ENCODE results near the gene AP2B1. TPM values are rescaled to one million over a fixed set of nuclear protein-coding genes. Genes with fewer than 3 reads are reported as not detected.

The AP2B1 gene
- total and polyA plus RNA-seq, 9 of the 15 experiments (the other 6 are each of a cell fraction or from before 2014, with no cell fraction given): 60.1 to 287 (median 105) TPM

DNA sequence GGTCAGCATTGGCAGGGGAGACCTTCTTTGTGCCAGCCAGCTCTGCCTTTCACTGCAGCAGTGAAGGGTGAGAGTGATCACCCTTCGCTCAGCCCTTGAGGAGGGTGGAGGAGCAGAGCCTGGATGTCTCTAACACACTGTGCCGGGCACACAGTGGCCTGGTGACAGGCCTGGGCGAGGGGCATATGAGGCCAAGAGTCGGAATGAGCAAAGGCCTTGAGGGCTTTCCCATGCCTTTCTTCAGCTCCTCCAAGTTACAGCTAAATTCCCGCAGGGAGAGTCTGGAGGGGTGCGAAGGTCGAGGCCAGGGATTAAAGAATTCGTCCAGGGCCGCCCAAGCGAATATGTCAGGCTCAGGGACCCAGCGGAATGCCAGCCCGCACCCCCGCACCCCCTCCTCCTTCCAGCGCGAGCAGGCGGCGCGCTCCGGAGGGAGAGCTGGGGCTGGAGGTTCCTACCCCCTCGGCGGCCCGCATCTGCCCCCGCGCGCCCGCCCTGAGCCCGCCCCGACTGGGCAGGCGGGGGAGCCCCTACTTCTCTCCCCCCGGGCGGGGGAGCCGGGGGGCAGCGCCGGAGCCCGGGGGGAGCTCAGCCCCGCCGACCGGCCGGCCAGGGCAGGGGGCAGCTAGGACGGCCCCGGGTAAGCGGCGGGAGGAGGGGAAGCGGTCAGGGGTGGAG lies 144.3 kb downstream of the AP2B1 start, which contains the start of gene RASL10B (continued):
- TF ChIP-seq, protein P1, sequence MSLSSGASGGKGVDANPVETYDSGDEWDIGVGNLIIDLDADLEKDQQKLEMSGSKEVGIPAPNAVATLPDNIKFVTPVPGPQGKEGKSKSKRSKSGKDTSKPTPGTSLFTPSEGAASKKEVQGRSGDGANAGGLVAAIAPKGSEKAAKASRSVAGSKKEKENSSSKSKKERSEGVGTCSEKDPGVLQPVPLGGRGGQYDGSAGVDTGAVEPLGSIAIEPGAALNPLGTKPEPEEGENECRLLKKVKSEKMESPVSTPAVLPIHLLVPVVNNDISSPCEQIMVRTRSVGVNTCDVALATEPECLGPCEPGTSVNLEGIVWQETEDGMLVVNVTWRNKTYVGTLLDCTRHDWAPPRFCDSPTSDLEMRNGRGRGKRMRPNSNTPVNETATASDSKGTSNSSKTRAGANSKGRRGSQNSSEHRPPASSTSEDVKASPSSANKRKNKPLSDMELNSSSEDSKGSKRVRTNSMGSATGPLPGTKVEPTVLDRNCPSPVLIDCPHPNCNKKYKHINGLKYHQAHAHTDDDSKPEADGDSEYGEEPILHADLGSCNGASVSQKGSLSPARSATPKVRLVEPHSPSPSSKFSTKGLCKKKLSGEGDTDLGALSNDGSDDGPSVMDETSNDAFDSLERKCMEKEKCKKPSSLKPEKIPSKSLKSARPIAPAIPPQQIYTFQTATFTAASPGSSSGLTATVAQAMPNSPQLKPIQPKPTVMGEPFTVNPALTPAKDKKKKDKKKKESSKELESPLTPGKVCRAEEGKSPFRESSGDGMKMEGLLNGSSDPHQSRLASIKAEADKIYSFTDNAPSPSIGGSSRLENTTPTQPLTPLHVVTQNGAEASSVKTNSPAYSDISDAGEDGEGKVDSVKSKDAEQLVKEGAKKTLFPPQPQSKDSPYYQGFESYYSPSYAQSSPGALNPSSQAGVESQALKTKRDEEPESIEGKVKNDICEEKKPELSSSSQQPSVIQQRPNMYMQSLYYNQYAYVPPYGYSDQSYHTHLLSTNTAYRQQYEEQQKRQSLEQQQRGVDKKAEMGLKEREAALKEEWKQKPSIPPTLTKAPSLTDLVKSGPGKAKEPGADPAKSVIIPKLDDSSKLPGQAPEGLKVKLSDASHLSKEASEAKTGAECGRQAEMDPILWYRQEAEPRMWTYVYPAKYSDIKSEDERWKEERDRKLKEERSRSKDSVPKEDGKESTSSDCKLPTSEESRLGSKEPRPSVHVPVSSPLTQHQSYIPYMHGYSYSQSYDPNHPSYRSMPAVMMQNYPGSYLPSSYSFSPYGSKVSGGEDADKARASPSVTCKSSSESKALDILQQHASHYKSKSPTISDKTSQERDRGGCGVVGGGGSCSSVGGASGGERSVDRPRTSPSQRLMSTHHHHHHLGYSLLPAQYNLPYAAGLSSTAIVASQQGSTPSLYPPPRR (CRISPR knock-in tag; IDR thresholded peaks at IDR 0.05; ENCODE audit: borderline replicate concordance): no peak
- TF ChIP-seq, protein P2, sequence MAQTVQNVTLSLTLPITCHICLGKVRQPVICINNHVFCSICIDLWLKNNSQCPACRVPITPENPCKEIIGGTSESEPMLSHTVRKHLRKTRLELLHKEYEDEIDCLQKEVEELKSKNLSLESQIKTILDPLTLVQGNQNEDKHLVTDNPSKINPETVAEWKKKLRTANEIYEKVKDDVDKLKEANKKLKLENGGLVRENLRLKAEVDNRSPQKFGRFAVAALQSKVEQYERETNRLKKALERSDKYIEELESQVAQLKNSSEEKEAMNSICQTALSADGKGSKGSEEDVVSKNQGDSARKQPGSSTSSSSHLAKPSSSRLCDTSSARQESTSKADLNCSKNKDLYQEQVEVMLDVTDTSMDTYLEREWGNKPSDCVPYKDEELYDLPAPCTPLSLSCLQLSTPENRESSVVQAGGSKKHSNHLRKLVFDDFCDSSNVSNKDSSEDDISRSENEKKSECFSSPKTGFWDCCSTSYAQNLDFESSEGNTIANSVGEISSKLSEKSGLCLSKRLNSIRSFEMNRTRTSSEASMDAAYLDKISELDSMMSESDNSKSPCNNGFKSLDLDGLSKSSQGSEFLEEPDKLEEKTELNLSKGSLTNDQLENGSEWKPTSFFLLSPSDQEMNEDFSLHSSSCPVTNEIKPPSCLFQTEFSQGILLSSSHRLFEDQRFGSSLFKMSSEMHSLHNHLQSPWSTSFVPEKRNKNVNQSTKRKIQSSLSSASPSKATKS (CRISPR knock-in tag; IDR thresholded peaks at IDR 0.05): no peak
- TF ChIP-seq MAZ (CRISPR knock-in tag; conservative IDR thresholded peaks at IDR 0.05 in 1 of 2, IDR thresholded peaks at IDR 0.05 in 1 of 2) (peak in 1 of 2 experiments; percentile 43; a peak in 1 of 4 replicates), ARNT (IDR thresholded peaks at IDR 0.05) (no peak), TAF1 (IDR thresholded peaks at IDR 0.05; ENCODE audit: control insufficient read depth, extremely low read depth, insufficient read depth, low read length, severe bottlenecking) (no peak), CXXC5 (CRISPR knock-in tag; IDR thresholded peaks at IDR 0.05) (peak; percentile 15; the same call in 1 of the 2 replicates), ZNF584 (CRISPR knock-in tag; IDR thresholded peaks at IDR 0.05; ENCODE audit: low read depth) (no peak), ESRRA (IDR thresholded peaks at IDR 0.05; ENCODE audit: borderline replicate concordance, low read depth) (no peak), ZBTB7A (IDR thresholded peaks at IDR 0.05; ENCODE audit: borderline replicate concordance, control insufficient read depth, low read depth, low read length) (peak; percentile 60; the same call in 1 of the 2 replicates), EGR1 (conservative IDR thresholded peaks at IDR 0.05) (peak; percentile 84), NFIX (CRISPR knock-in tag; IDR thresholded peaks at IDR 0.05; ENCODE audit: low read depth) (no peak), PTBP1 (IDR thresholded peaks at IDR 0.05; ENCODE audit: low read depth, low read length) (no peak), POLR2G (IDR thresholded peaks at IDR 0.05; ENCODE audit: low read depth, low read length) (peak; percentile 46; the same call in 1 of the 2 replicates)
- TF ChIP-seq, protein P3, sequence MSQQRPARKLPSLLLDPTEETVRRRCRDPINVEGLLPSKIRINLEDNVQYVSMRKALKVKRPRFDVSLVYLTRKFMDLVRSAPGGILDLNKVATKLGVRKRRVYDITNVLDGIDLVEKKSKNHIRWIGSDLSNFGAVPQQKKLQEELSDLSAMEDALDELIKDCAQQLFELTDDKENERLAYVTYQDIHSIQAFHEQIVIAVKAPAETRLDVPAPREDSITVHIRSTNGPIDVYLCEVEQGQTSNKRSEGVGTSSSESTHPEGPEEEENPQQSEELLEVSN (IDR thresholded peaks at IDR 0.05; ENCODE audit: borderline replicate concordance in 1 of 2, extremely low read depth in 1 of 2, insufficient read depth in 1 of 2, insufficient read length in 1 of 2, low read depth in 1 of 2, low read length in 1 of 2, poor library complexity in 1 of 2, severe bottlenecking in 1 of 2): peak in 1 of 2 experiments; percentile 55
- TF ChIP-seq, protein P4, sequence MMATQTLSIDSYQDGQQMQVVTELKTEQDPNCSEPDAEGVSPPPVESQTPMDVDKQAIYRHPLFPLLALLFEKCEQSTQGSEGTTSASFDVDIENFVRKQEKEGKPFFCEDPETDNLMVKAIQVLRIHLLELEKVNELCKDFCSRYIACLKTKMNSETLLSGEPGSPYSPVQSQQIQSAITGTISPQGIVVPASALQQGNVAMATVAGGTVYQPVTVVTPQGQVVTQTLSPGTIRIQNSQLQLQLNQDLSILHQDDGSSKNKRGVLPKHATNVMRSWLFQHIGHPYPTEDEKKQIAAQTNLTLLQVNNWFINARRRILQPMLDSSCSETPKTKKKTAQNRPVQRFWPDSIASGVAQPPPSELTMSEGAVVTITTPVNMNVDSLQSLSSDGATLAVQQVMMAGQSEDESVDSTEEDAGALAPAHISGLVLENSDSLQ (IDR thresholded peaks at IDR 0.05): no peak

Data from K562 (cell line).